Ovary (tissue), 9 donors: ENCODE results near the gene CIZ1. TPM values are rescaled to one million over a fixed set of nuclear protein-coding genes. Genes with fewer than 3 reads are reported as not detected.

ENCODE experiments used
- DNase-seq, 5 donors: peaks; one replicate each; pipeline ENCODE4 v3.0.0-alpha.2; 2019 to 2020
- H3K27ac ChIP-seq, 2 donors: fragments of 200-600 bp; one replicate each; pipeline versions ENCODE4 v1.5.1 to v1.8.0; 2019 to 2022
- H3K27me3 ChIP-seq: fragments of 200-600 bp; one replicate; pipeline ENCODE4 v1.8.0; 2022
- H3K36me3 ChIP-seq: fragments of 200-600 bp; sonication (generic); one replicate; pipeline ENCODE4 v1.5.1; 2019
- H3K4me1 ChIP-seq: one replicate; pipeline ENCODE4 v1.8.1; 2013; ENCODE audit warnings: mild to moderate bottlenecking, moderate library complexity; ENCODE audit not compliant: insufficient read depth
- H3K4me3 ChIP-seq: fragments of 200-600 bp; sonication (generic); one replicate; pipeline ENCODE4 v1.5.1; 2017
- H3K9me3 ChIP-seq, 2 donors: fragments of 200-600 bp in 1 of 2; sonication (generic) in 1 of 2; one replicate each; pipeline versions ENCODE4 v1.5.1 to v1.8.1; 2013 to 2019; ENCODE audit warnings: mild to moderate bottlenecking in 1 of 2, moderate library complexity in 1 of 2
- EP300 ChIP-seq: sonication (generic); formaldehyde crosslinking; IDR thresholded peaks from one replicate; pipeline ENCODE4 v1.6.1; 2017; ENCODE audit warnings: antibody characterized with exemption
- POLR2A ChIP-seq: fragments of 450-650 bp; IDR thresholded peaks from one replicate; pipeline ENCODE4 v1.6.1; 2017; ENCODE audit warnings: antibody characterized with exemption, mild to moderate bottlenecking, moderate library complexity
- WGBS, 3 donors: extraction: QIAGEN DNeasy Blood & Tissue Kit in 1 of 3; methylation state at CpG; one replicate each; pipeline versions ENCODE4 v1.1.5 to v1.1.7; 2013 to 2017; 5-methylcytosine and 5-hydroxymethylcytosine counted together
- intact Hi-C, 4 donors: fragments of 100-400 bp; cut with DNase I; formaldehyde crosslinking; loops; one replicate each; pipeline versions ENCODE4 v1.11.0 to v1.15.1; 2022 to 2023
- polyA plus RNA-seq, 2 donors: library from polyadenylated mRNA; stranded (reverse); fragments of 200-250 nt in 1 of 2; fragments of 350-450 nt in 1 of 2; fragmentation: Illumina TruSeq in 1 of 2; extraction: RNeasy Lipid Tissue Mini Kit (QIAGEN cat#74804) in 1 of 2; gene quantifications; one replicate each; pipeline ENCODE4 v1.2.3, GENCODE V29; 2013 to 2014
- total RNA-seq, 7 donors: library from RNA; depleted of rRNA in 2 of 7; stranded (reverse); fragments of >200 nt in 2 of 7; fragmentation: NEBNext Ultra II Directional in 3 of 7; extraction: Animal tissue kit (Norgen Biotek cat#: 25700) in 3 of 7; gene quantifications; one replicate each; pipeline versions ENCODE4 v1.1.0 to v1.2.4, GENCODE V29; 2016 to 2023
- TF ChIP-seq, protein P1 (sequence below), 3 donors: fragments of 450-650 bp in 2 of 3; fragments of 200-600 bp in 1 of 3; IDR thresholded peaks; one replicate each; pipeline versions ENCODE4 v1.5.1 to v1.8.0; 2016 to 2022; ENCODE audit warnings: antibody characterized with exemption in 3 of 3, mild to moderate bottlenecking in 1 of 3
- donor health status: DM: no; HTN: no; CAD: no; lungs with moderate emphysema.
- donor health status: DM: no; HTN: no; CAD: no.
- donor health status: Bipolar disorder and iron deficiency.
- donor health status: DM: yes; HTN: yes; CAD: no.
- donor health status: DM: no; HTN: no; CAD: no.
- donor health status: DM: yes; HTN: yes; CAD: no.

CIZ1 gene
- total and polyA plus RNA-seq, 9 donors: 53.1 to 185 (median 138) TPM

DNA sequence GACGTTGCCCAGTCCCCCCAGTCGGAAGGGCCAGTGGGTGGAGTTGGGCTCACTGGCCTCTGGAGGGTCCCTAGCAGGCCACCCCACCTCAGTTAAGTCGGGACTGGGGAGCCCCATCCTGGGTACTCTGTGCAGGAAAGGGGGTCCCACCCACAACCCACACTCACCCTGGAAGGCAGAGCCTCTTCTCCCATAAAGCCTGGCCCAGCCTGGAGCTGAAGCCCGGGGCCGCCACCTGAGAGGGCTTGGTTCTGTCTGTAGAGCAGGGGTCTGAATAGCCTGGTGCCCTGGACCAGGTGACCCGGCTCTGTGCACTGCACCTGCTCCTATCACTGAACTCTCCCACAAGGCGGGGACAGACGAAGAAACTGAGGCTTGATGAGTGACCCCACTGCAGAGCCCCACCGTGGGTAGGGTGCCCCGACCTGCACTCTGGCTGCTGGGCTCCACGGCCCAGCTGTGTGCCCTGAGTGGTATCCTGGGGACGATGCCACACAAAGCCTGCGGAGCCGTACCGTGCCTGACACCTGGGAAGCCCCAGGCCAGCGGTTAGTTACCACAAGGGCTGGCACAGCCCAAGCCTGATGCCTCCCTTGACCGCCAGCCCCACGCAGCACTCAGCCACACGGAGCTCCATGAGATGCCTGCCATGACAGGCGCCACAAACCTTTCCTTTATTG is 71.2 kb downstream of the CIZ1 start:
- peaks cover 4% of the 10 kb centered on the region for H3K4me1 ChIP-seq
- intact Hi-C loops: no loop called here
- H3K9me3 ChIP-seq: no peaks in the 10 kb centered on the region
- WGBS, 3 donors: 75 to 81% (median 75%) methylated on average over 16 to 20 of the region's 20 CpGs
- TF ChIP-seq EP300 (no peak), POLR2A (no peak)
- TF ChIP-seq, protein P1, sequence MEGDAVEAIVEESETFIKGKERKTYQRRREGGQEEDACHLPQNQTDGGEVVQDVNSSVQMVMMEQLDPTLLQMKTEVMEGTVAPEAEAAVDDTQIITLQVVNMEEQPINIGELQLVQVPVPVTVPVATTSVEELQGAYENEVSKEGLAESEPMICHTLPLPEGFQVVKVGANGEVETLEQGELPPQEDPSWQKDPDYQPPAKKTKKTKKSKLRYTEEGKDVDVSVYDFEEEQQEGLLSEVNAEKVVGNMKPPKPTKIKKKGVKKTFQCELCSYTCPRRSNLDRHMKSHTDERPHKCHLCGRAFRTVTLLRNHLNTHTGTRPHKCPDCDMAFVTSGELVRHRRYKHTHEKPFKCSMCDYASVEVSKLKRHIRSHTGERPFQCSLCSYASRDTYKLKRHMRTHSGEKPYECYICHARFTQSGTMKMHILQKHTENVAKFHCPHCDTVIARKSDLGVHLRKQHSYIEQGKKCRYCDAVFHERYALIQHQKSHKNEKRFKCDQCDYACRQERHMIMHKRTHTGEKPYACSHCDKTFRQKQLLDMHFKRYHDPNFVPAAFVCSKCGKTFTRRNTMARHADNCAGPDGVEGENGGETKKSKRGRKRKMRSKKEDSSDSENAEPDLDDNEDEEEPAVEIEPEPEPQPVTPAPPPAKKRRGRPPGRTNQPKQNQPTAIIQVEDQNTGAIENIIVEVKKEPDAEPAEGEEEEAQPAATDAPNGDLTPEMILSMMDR (IDR thresholded peaks at IDR 0.05): no peak
- no peak overlapping the region for H3K4me3 ChIP-seq
- no peaks in the 10 kb centered on the region for H3K36me3 ChIP-seq
- peak in 3 of 5 donors; percentile 17 to 30 (median 24) for DNase-seq
- H3K27me3 ChIP-seq: no peaks in the 10 kb centered on the region
- no peak overlapping the region for H3K27ac ChIP-seq

DNA sequence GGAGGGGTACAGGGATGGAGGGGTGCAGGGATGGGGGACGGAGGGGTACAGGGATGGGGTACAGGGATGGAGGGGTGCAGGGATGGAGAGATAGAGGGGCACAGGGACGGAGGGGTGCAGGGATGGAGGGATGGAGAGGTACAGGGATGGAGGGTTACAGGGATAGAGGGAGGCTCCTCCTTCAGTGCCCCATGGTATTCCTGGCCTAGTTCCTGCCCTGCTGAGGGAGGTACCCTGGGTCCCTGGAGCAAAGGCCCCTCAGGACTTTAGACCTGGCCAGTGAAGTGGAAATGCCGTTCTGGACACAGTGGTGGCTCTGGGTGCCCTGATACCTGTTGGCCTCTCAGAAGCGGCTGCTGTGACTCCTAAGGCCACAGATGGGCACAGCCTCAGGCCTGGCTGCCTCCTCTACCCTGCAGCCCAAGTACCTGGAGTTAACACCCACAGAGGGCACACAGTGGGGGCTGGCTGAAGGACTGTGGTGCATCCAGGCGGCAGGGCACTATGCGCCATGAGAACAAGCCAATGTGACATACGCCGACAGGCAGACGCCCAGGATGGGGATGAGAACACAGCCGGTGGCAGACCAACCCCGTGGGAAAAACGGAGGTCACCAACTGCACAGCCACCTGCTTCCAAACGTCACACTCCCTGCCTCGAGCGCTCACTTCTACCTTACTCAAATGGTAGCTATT is 72.3 kb downstream of the CIZ1 start:
- DNase-seq: peak in 3 of 5 donors; percentile 15 to 36 (median 17)
- no peak overlapping the region for H3K4me3 ChIP-seq
- TF ChIP-seq EP300: no peak
- TF ChIP-seq, protein P1 (IDR thresholded peaks at IDR 0.05): no peak
- no peak for TF ChIP-seq POLR2A
- no peaks in the 10 kb centered on the region for H3K36me3 ChIP-seq
- WGBS, 3 donors: 68 to 73% (median 70%) methylated on average over 15 of the region's 15 CpGs
- H3K9me3 ChIP-seq: no peaks in the 10 kb centered on the region
- H3K4me1 ChIP-seq: peaks cover 4% of the 10 kb centered on the region
- intact Hi-C loops: loop anchor here in 3 of 4 donors (5.0 to 10.0 kb wide), 2 partner anchors 74 to 177 kb away; no protein-coding TSS in a partner anchor
- no peak overlapping the region for H3K27ac ChIP-seq
- no peaks in the 10 kb centered on the region for H3K27me3 ChIP-seq

DNA sequence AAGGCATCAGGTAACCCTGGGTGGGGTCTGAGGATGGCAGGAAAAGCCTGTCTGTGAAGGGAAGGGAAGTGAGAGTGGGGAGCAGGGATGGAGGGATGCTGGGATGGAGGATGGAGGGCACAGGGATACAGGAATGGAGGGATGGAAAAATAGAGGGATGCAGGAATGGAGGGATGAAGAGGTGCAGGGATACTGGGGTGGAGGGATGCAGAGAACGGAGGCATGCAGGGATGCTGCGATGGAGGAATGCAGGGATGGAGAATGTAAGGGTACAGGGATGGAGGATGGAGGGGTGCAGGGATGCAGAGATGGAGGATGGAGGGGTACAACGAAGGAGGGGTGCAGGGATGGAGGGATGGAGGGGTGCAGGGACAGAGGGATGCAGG is 72.9 kb downstream of the CIZ1 start:
- Histone ChIP-seq H3K4me1 (peaks cover 4% of the 10 kb centered on the region), H3K4me3 (no peak overlapping the region), H3K27ac (no peak overlapping the region), H3K27me3 (no peaks in the 10 kb centered on the region), H3K36me3 (no peaks in the 10 kb centered on the region), H3K9me3 (no peaks in the 10 kb centered on the region)
- intact Hi-C loops: loop anchor here in 3 of 4 donors (5.0 to 10.0 kb wide), 2 partner anchors 74 to 176 kb away; no protein-coding TSS in a partner anchor
- no peak for TF ChIP-seq POLR2A
- TF ChIP-seq, protein P1 (IDR thresholded peaks at IDR 0.05): no peak
- no peak for TF ChIP-seq EP300
- peak in 1 of 5 donors; percentile 17 for DNase-seq
- 37 to 49% (median 44%) methylated on average over 3 of the region's 3 CpGs for WGBS, 3 donors

DNA sequence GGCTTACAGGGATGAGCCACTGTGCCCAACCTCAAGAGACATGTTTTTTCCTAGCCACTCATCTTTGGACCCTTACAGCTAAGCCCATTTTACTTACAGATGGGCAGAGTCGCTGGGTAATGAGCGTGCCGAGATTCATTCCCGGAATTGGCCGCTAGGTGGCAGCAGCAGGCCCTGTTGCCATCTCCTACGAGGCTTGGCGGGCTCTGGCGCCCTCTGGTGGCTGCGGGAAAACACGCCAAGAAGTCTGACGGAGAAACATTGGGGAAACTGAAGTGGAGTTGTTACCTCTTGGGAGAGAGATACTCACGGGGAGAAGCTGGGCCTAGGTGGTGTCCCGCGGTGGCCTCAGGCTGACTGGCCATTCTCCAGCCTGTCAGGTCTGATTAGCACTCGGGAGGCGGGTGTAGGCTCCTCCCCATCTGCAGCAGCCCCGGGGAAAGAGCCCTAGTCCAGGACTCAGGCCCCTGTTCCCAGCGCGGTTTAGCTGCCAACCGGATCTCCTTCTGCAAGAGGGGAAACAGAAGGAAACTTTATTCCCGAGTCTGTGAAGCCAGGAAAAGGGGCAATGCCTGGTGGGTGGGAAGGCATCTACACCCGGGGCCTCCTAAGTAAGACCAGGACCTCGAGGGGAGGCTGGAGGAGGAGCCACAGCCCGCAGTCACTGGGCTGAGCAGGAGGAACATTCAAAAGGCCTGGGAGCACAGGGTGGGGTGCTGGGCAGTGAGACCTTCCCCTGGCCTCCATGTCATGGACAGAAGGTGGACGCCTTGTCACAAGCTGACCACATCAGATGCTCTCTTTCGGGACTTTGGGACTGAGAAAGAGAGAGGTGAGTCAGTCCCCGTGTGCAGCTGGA is 73.5 kb downstream of the CIZ1 start:
- H3K27ac ChIP-seq: no peak overlapping the region
- no peaks in the 10 kb centered on the region for H3K9me3 ChIP-seq
- DNase-seq: peak; percentile 91 to 98 (median 98)
- 9 to 11% (median 10%) methylated on average over 27 of the region's 27 CpGs for WGBS, 3 donors
- peaks cover 4% of the 10 kb centered on the region for H3K4me1 ChIP-seq
- no peak overlapping the region for H3K4me3 ChIP-seq
- H3K36me3 ChIP-seq: no peaks in the 10 kb centered on the region
- intact Hi-C loops: loop anchor here (1.0 to 10.0 kb wide), 3 partner anchors 73 to 176 kb away; no protein-coding TSS in a partner anchor
- peak; percentile 45 for TF ChIP-seq POLR2A
- TF ChIP-seq EP300: no peak
- TF ChIP-seq, protein P1 (IDR thresholded peaks at IDR 0.05): peak; percentile 100
- no peaks in the 10 kb centered on the region for H3K27me3 ChIP-seq
